ENCODE data around the gene PRXL2A. TPM values are rescaled to one million over a fixed set of nuclear protein-coding genes. Genes with fewer than 3 reads are reported as not detected.

Gene PRXL2A
- total and polyA plus RNA-seq, 2 experiments from 2014 or later = 31.8 to 51.7 TPM

DNA sequence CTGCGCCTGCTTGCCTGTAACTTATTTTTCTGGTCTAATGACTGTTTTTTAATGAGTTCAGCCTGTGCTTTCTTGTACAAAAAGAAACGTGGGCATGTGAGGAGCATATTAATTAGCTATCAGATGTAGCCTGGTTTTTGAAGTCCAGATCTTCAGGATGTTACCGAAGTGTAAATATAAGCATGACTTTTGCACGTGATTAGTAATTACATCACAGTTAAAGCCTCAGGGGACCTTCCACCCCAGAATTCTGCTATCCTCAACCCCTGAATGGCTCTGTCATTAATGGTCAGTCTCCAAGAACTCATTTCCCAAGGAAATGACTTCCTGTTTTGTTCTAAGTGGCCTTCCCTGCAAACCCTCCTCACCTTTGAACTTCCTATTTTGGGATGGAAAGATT is 2.1 kb upstream of the PRXL2A start:
- H3K27me3 Mint-ChIP-seq (ENCODE audit: insufficient read depth, low read depth, poor library complexity) = peaks cover 15% of the 10 kb centered on the region
- 0 out of 2 replicates have a peak, but pooled peaks cover 5% of the 10 kb centered on the region for H3F3A ChIP-seq (replicated peaks; ENCODE audit: low read depth)

More for the DNA sequence above, 2.1 kb upstream of the PRXL2A start:
- H3K4me2 ChIP-seq = no peak overlapping the region
- Mint-ChIP-seq H3K36me3 (ENCODE audit: low read depth) (peaks cover 4% of the 10 kb centered on the region; the same call in 1 of the 3 replicates), H3K4me3 (no peak overlapping the region), H3K9me3 (no peaks in the 10 kb centered on the region; the same call in 2 of the 3 replicates), H3K4me1 (peaks cover 23% of the 10 kb centered on the region), H3K27ac (no peak overlapping the region)
- H3K79me2 ChIP-seq (replicated peaks; ENCODE audit: insufficient read depth) = peaks cover 9% of the 10 kb centered on the region; the same call in 1 of the 2 replicates
- H2AFZ ChIP-seq = no peak overlapping the region
- TF ChIP-seq CREB1 (CRISPR knock-in tag; IDR thresholded peaks at IDR 0.05; ENCODE audit: low read depth) = no peak
- TF ChIP-seq STAT1 (IDR thresholded peaks at IDR 0.05; ENCODE audit: unreplicated experiment) = no peak
- TF ChIP-seq, protein P1, sequence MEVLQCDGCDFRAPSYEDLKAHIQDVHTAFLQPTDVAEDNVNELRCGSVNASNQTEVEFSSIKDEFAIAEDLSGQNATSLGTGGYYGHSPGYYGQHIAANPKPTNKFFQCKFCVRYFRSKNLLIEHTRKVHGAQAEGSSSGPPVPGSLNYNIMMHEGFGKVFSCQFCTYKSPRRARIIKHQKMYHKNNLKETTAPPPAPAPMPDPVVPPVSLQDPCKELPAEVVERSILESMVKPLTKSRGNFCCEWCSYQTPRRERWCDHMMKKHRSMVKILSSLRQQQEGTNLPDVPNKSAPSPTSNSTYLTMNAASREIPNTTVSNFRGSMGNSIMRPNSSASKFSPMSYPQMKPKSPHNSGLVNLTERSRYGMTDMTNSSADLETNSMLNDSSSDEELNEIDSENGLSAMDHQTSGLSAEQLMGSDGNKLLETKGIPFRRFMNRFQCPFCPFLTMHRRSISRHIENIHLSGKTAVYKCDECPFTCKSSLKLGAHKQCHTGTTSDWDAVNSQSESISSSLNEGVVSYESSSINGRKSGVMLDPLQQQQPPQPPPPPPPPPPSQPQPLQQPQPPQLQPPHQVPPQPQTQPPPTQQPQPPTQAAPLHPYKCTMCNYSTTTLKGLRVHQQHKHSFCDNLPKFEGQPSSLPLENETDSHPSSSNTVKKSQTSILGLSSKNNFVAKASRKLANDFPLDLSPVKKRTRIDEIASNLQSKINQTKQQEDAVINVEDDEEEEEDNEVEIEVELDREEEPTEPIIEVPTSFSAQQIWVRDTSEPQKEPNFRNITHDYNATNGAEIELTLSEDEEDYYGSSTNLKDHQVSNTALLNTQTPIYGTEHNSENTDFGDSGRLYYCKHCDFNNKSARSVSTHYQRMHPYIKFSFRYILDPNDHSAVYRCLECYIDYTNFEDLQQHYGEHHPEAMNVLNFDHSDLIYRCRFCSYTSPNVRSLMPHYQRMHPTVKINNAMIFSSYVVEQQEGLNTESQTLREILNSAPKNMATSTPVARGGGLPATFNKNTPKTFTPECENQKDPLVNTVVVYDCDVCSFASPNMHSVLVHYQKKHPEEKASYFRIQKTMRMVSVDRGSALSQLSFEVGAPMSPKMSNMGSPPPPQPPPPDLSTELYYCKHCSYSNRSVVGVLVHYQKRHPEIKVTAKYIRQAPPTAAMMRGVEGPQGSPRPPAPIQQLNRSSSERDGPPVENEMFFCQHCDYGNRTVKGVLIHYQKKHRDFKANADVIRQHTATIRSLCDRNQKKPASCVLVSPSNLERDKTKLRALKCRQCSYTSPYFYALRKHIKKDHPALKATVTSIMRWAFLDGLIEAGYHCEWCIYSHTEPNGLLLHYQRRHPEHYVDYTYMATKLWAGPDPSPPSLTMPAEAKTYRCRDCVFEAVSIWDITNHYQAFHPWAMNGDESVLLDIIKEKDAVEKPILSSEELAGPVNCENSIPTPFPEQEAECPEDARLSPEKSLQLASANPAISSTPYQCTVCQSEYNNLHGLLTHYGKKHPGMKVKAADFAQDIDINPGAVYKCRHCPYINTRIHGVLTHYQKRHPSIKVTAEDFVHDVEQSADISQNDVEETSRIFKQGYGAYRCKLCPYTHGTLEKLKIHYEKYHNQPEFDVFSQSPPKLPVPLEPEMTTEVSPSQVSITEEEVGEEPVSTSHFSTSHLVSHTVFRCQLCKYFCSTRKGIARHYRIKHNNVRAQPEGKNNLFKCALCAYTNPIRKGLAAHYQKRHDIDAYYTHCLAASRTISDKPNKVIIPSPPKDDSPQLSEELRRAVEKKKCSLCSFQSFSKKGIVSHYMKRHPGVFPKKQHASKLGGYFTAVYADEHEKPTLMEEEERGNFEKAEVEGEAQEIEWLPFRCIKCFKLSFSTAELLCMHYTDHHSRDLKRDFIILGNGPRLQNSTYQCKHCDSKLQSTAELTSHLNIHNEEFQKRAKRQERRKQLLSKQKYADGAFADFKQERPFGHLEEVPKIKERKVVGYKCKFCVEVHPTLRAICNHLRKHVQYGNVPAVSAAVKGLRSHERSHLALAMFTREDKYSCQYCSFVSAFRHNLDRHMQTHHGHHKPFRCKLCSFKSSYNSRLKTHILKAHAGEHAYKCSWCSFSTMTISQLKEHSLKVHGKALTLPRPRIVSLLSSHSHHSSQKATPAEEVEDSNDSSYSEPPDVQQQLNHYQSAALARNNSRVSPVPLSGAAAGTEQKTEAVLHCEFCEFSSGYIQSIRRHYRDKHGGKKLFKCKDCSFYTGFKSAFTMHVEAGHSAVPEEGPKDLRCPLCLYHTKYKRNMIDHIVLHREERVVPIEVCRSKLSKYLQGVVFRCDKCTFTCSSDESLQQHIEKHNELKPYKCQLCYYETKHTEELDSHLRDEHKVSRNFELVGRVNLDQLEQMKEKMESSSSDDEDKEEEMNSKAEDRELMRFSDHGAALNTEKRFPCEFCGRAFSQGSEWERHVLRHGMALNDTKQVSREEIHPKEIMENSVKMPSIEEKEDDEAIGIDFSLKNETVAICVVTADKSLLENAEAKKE (CRISPR knock-in tag; IDR thresholded peaks at IDR 0.05) = no peak
- TF ChIP-seq, protein P2, sequence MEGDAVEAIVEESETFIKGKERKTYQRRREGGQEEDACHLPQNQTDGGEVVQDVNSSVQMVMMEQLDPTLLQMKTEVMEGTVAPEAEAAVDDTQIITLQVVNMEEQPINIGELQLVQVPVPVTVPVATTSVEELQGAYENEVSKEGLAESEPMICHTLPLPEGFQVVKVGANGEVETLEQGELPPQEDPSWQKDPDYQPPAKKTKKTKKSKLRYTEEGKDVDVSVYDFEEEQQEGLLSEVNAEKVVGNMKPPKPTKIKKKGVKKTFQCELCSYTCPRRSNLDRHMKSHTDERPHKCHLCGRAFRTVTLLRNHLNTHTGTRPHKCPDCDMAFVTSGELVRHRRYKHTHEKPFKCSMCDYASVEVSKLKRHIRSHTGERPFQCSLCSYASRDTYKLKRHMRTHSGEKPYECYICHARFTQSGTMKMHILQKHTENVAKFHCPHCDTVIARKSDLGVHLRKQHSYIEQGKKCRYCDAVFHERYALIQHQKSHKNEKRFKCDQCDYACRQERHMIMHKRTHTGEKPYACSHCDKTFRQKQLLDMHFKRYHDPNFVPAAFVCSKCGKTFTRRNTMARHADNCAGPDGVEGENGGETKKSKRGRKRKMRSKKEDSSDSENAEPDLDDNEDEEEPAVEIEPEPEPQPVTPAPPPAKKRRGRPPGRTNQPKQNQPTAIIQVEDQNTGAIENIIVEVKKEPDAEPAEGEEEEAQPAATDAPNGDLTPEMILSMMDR (conservative IDR thresholded peaks at IDR 0.05; ENCODE audit: low read depth in 2 of 2) = no peak
- TF ChIP-seq JUNB (IDR thresholded peaks at IDR 0.05; ENCODE audit: unreplicated experiment) = no peak
- TF ChIP-seq ZNF114 (CRISPR knock-in tag; IDR thresholded peaks at IDR 0.05) = no peak
- TF ChIP-seq NANOG (IDR thresholded peaks at IDR 0.05; ENCODE audit: borderline replicate concordance) = no peak
- TF ChIP-seq EZH2phosphoT487 (IDR thresholded peaks at IDR 0.05; ENCODE audit: unreplicated experiment) = no peak
- TF ChIP-seq, protein P3, sequence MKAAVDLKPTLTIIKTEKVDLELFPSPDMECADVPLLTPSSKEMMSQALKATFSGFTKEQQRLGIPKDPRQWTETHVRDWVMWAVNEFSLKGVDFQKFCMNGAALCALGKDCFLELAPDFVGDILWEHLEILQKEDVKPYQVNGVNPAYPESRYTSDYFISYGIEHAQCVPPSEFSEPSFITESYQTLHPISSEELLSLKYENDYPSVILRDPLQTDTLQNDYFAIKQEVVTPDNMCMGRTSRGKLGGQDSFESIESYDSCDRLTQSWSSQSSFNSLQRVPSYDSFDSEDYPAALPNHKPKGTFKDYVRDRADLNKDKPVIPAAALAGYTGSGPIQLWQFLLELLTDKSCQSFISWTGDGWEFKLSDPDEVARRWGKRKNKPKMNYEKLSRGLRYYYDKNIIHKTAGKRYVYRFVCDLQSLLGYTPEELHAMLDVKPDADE (IDR thresholded peaks at IDR 0.05) = no peak
- TF ChIP-seq, protein P4, sequence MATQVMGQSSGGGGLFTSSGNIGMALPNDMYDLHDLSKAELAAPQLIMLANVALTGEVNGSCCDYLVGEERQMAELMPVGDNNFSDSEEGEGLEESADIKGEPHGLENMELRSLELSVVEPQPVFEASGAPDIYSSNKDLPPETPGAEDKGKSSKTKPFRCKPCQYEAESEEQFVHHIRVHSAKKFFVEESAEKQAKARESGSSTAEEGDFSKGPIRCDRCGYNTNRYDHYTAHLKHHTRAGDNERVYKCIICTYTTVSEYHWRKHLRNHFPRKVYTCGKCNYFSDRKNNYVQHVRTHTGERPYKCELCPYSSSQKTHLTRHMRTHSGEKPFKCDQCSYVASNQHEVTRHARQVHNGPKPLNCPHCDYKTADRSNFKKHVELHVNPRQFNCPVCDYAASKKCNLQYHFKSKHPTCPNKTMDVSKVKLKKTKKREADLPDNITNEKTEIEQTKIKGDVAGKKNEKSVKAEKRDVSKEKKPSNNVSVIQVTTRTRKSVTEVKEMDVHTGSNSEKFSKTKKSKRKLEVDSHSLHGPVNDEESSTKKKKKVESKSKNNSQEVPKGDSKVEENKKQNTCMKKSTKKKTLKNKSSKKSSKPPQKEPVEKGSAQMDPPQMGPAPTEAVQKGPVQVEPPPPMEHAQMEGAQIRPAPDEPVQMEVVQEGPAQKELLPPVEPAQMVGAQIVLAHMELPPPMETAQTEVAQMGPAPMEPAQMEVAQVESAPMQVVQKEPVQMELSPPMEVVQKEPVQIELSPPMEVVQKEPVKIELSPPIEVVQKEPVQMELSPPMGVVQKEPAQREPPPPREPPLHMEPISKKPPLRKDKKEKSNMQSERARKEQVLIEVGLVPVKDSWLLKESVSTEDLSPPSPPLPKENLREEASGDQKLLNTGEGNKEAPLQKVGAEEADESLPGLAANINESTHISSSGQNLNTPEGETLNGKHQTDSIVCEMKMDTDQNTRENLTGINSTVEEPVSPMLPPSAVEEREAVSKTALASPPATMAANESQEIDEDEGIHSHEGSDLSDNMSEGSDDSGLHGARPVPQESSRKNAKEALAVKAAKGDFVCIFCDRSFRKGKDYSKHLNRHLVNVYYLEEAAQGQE (IDR thresholded peaks at IDR 0.05; ENCODE audit: unreplicated experiment) = no peak
- no peak for TF ChIP-seq POLR2AphosphoS5 (IDR thresholded peaks at IDR 0.05; ENCODE audit: low read depth)
- no peak for TF ChIP-seq ZNF331 (CRISPR knock-in tag; IDR thresholded peaks at IDR 0.05; ENCODE audit: low read depth)
- no peak for TF ChIP-seq EZH2 (IDR thresholded peaks at IDR 0.05; ENCODE audit: low read depth, unreplicated experiment)
- peaks cover 29% of the 10 kb centered on the region for H3K27me3 ChIP-seq (ENCODE audit: insufficient read depth)
- H3K36me3 ChIP-seq (ENCODE audit: insufficient read depth) = no peaks in the 10 kb centered on the region
- H3K4me1 ChIP-seq (ENCODE audit: insufficient read depth) = peaks cover 15% of the 10 kb centered on the region; the same call in 1 of the 2 replicates
- peaks cover 4% of the 10 kb centered on the region; the same call in 1 of the 2 replicates for H4K20me1 ChIP-seq (replicated peaks; ENCODE audit: insufficient read depth)
- ATAC-seq = no peak
- H3K9me2 ChIP-seq (ENCODE audit: insufficient read depth) = no peaks in the 10 kb centered on the region
- no peak overlapping the region for H3K4me3 ChIP-seq
- DNase-seq (ENCODE audit: low spot score) = no peak
- H3K27ac ChIP-seq (ENCODE audit: low read depth) = no peak overlapping the region

All from GM23338 (cell line).